Ovary (tissue), 9 donors: ENCODE measurements around the gene MUSTN1. TPM values are rescaled to one million over a fixed set of nuclear protein-coding genes. Genes with fewer than 3 reads are reported as not detected.

Source experiments
- DNase-seq, 5 donors: peaks; one replicate each; pipeline ENCODE4 v3.0.0-alpha.2; 2019 to 2020
- H3K27ac ChIP-seq, 2 donors: fragments of 200-600 bp; one replicate each; pipeline versions ENCODE4 v1.5.1 to v1.8.0; 2019 to 2022
- H3K27me3 ChIP-seq: fragments of 200-600 bp; one replicate; pipeline ENCODE4 v1.8.0; 2022
- H3K36me3 ChIP-seq: fragments of 200-600 bp; sonication (generic); one replicate; pipeline ENCODE4 v1.5.1; 2019
- H3K4me1 ChIP-seq: one replicate; pipeline ENCODE4 v1.8.1; 2013; ENCODE audit warnings: mild to moderate bottlenecking, moderate library complexity; ENCODE audit not compliant: insufficient read depth
- H3K4me3 ChIP-seq: fragments of 200-600 bp; sonication (generic); one replicate; pipeline ENCODE4 v1.5.1; 2017
- H3K9me3 ChIP-seq, 2 donors: fragments of 200-600 bp in 1 of 2; sonication (generic) in 1 of 2; one replicate each; pipeline versions ENCODE4 v1.5.1 to v1.8.1; 2013 to 2019; ENCODE audit warnings: mild to moderate bottlenecking in 1 of 2, moderate library complexity in 1 of 2
- CTCF ChIP-seq, 3 donors: fragments of 450-650 bp in 2 of 3; fragments of 200-600 bp in 1 of 3; IDR thresholded peaks; one replicate each; pipeline versions ENCODE4 v1.5.1 to v1.8.0; 2016 to 2022; ENCODE audit warnings: antibody characterized with exemption in 3 of 3, mild to moderate bottlenecking in 1 of 3
- EP300 ChIP-seq: sonication (generic); formaldehyde crosslinking; IDR thresholded peaks from one replicate; pipeline ENCODE4 v1.6.1; 2017; ENCODE audit warnings: antibody characterized with exemption
- POLR2A ChIP-seq: fragments of 450-650 bp; IDR thresholded peaks from one replicate; pipeline ENCODE4 v1.6.1; 2017; ENCODE audit warnings: antibody characterized with exemption, mild to moderate bottlenecking, moderate library complexity
- WGBS, 3 donors: extraction: QIAGEN DNeasy Blood & Tissue Kit in 1 of 3; methylation state at CpG; one replicate each; pipeline versions ENCODE4 v1.1.5 to v1.1.7; 2013 to 2017; 5-methylcytosine and 5-hydroxymethylcytosine counted together
- intact Hi-C, 4 donors: fragments of 100-400 bp; cut with DNase I; formaldehyde crosslinking; loops; one replicate each; pipeline versions ENCODE4 v1.11.0 to v1.15.1; 2022 to 2023
- polyA plus RNA-seq, 2 donors: library from polyadenylated mRNA; stranded (reverse); fragments of 200-250 nt in 1 of 2; fragments of 350-450 nt in 1 of 2; fragmentation: Illumina TruSeq in 1 of 2; extraction: RNeasy Lipid Tissue Mini Kit (QIAGEN cat#74804) in 1 of 2; gene quantifications; one replicate each; pipeline ENCODE4 v1.2.3, GENCODE V29; 2013 to 2014
- total RNA-seq, 7 donors: library from RNA; depleted of rRNA in 2 of 7; stranded (reverse); fragments of >200 nt in 2 of 7; fragmentation: NEBNext Ultra II Directional in 3 of 7; extraction: Animal tissue kit (Norgen Biotek cat#: 25700) in 3 of 7; gene quantifications; one replicate each; pipeline versions ENCODE4 v1.1.0 to v1.2.4, GENCODE V29; 2016 to 2023
- donor health status: DM: no; HTN: no; CAD: no; lungs with moderate emphysema.
- donor health status: DM: no; HTN: no; CAD: no.
- donor health status: Bipolar disorder and iron deficiency.
- donor health status: DM: yes; HTN: yes; CAD: no.
- donor health status: DM: no; HTN: no; CAD: no.
- donor health status: DM: yes; HTN: yes; CAD: no.

The MUSTN1 gene
- total and polyA plus RNA-seq, 9 donors, result 2.2 to 30.0 (median 8.6) TPM

- no peak for DNase-seq
- Histone ChIP-seq H3K9me3 (no peaks in the 10 kb centered on the region), H3K36me3 (no peaks in the 10 kb centered on the region), H3K27me3 (no peaks in the 10 kb centered on the region), H3K27ac (no peak overlapping the region), H3K4me1 (peaks cover 6% of the 10 kb centered on the region), H3K4me3 (no peak overlapping the region)
- intact Hi-C loops, result no loop called here
- WGBS, 3 donors, result 48 to 58% (median 52%) methylated on average over 9 of the region's 9 CpGs
- no peak for TF ChIP-seq CTCF (IDR thresholded peaks at IDR 0.05)
Measured at GRCh38 chr3:52874864-52875587, 40.2 kb upstream of the MUSTN1 start.

GRCh38 chr3:52874160-52874701, 39.4 kb upstream of the MUSTN1 start:
- intact Hi-C loops, result no loop called here
- Histone ChIP-seq H3K9me3 (no peaks in the 10 kb centered on the region), H3K36me3 (no peaks in the 10 kb centered on the region), H3K27ac (no peak overlapping the region), H3K27me3 (no peaks in the 10 kb centered on the region), H3K4me3 (no peak overlapping the region), H3K4me1 (peaks cover 6% of the 10 kb centered on the region)
- TF ChIP-seq EP300 (no peak), CTCF (IDR thresholded peaks at IDR 0.05) (no peak), POLR2A (no peak)
- no peak for DNase-seq
- WGBS, 3 donors, result 68 to 84% (median 76%) methylated on average over 5 of the region's 5 CpGs

- no peaks in the 10 kb centered on the region for H3K27me3 ChIP-seq
- no peak overlapping the region for H3K4me3 ChIP-seq
- no peaks in the 10 kb centered on the region for H3K9me3 ChIP-seq
- no peaks in the 10 kb centered on the region for H3K36me3 ChIP-seq
- H3K27ac ChIP-seq, result no peak overlapping the region
- DNase-seq, result no peak
- intact Hi-C loops, result no loop called here
- 62 to 75% (median 66%) methylated on average over 8 of the region's 8 CpGs for WGBS, 3 donors
- no peak for TF ChIP-seq EP300
- no peak for TF ChIP-seq POLR2A
- TF ChIP-seq CTCF (IDR thresholded peaks at IDR 0.05), result no peak
- H3K4me1 ChIP-seq, result peaks cover 6% of the 10 kb centered on the region
Measured at GRCh38 chr3:52873433-52874159, 38.8 kb upstream of the MUSTN1 start.

GRCh38 chr3:52872245-52872644, 37.4 kb upstream of the MUSTN1 start:
- no peak overlapping the region for H3K4me3 ChIP-seq
- no peak for DNase-seq
- H3K27ac ChIP-seq, result no peak overlapping the region
- TF ChIP-seq POLR2A, result no peak
- no peak for TF ChIP-seq CTCF (IDR thresholded peaks at IDR 0.05)
- TF ChIP-seq EP300, result no peak
- peaks cover 6% of the 10 kb centered on the region for H3K4me1 ChIP-seq
- WGBS, 3 donors, result 94 to 97% (median 96%) methylated on average over 3 of the region's 3 CpGs
- no peaks in the 10 kb centered on the region for H3K9me3 ChIP-seq
- intact Hi-C loops, result no loop called here
- no peaks in the 10 kb centered on the region for H3K27me3 ChIP-seq
- H3K36me3 ChIP-seq, result no peaks in the 10 kb centered on the region
